NCI-H1417 treated with DMSO at 0.1 percent for 48 hours (cell line): ENCODE results near the gene RGS9.

Experiments
- DNase-seq: peaks from one replicate; lab custom pipeline; 2025; lab: John Stamatoyannopoulos, UW

RGS9 gene

DNA sequence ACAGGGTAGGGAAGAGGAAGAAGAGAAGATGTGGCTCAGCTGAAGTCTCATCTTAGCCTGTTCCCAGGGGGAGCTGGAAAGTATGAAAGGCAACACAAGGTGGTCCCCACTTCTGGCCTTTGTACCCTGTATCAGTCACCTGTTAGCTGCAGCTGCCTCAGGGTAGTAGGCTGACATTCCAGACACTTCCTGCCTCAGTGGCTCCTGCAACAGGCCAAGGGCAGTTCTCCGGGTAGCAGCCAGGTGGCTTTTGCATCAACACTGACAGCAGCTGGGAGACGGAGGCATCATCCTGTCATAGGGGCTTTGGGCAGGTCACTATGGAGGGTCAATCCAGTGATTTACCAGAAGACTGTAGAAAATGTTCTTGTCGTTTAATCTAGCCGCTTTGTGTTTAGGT is 124.0 kb downstream of the RGS9 start:
- no peak for DNase-seq

DNA sequence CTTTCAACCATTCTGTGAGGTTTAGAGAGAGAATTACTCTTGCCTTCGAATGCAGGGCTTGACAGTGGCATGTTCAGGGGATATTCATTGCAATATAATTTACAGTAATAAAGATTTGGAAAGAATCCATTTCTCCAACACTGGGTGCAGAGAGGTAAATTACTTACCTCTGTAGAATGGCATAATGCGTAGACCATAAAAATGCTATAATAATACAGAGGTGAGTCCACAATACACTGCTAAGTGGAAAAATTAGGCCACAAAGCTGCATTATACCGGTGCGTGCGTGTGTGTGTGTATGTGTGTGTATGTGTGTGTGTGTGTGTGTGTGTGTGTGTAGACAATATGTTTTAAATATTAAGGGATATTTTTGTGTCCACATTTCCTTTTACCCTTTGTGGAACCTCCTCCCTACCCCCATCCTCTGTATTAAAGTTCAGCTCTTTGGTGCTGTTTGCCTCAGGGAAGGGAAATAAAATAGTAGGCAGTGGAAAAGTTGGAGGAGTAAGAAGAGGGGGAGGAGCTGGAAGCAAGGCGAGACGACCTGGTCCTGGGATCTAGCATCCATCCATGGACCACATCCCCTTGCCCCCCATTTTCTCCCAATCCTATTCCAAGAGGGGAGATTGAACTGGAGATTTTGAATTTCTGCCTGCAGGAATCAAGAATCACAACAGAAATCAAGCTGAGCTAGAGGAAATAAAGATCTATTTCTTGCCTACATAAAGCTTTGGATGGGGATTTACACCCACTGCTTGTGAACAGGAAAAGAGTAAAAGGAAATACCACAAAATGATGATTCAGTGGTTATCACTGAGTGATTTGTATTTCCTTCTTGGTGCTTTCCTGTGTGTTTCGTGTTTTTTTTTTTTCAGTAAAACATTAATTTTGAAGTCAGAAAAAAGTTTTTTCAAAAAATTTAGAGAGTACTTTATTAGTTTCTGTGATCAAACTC is 124.8 kb downstream of the RGS9 start:
- DNase-seq = no peak

DNA sequence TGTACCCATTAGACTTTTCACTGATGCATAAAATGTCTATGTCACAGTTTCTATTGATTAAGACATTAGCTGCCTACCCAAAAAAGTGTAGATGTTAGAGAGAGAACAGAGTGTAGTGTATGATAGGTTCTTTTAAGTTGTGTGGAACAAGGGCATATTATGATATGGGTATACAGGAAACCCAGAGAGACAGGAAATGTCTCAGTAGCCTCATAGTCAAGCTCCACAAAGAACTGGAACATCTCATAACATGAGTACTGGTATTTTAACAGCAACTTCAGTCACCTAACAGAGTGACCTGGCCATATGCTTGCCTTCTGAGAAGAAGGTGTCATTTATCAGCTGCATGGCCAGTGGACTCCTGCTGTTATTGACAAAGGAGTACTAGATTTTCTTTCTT is 128.1 kb downstream of the RGS9 start:
- DNase-seq = no peak

DNA sequence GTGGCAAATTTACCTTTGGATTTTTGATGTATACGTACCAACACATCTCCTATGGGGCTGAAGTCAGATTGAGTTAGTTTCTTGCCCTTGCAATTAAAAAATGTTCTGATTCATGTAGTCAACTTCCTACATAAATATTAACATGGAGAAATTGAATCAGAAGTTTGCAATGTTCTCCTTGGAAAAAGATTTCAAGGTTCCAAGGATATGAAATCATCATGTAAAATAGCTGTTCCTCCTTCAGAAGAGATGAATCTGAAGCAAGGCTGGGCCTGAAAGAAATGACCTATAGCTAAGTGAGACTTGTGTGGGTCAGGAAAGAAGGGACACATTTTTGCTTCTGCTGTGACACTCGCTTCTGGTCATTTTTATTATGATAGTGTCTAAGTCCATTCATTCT is 131.7 kb downstream of the RGS9 start:
- DNase-seq = no peak

DNA sequence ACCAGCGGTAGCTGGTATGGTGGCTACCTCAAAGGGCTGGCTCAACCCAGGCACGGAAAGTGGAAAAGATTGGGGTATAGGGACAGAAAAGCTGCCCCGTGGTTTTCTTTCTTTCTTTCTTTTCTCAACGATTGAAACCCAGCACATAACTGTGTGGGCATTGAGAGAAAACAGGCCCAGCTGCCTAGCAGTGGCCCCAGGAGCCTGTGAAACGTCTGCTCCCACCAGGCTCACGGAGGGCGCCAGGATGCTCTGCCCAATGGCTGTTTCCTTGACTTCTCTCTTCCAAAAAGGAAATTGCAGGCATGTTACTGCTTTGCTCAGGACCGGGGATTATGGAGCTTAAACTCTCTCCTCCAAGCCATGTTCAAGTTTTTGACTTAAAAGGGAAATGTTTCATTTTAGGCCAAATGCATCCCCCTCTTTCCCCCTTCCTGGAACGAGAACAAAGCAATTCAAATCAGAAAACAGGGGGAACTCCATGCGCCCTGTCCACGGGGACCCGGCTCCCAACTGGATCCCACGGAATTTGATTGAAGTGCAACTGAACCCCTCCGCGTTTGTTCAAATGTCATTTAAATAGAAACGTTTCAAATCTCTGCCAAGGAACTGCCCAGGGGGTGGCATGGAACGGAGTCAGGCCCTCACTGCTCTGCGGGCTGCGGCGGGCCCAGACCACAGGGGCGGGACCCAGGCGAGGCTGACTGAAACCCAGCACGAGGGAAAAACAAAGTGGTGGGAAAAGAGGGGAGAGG is 133.5 kb downstream of the RGS9 start:
- DNase-seq = no peak

DNA sequence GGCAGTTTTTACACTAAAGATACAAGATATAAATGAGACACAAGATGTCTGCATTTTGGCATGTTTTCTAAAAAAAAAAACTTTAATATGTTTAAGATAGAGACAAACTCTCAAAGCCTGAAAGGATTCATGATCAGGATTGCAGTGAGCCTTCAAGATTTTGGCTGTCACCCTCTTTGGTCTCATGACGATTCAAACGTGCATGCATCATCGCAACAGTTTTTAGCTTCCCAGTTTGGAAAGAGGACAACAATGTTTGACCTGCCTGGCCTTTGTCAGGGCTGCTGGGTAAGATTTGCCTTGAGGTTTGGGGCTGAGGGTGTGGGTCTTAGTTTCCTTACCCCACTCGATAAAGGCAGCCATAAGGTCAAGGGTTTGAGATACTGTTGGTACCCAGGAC is 134.1 kb downstream of the RGS9 start:
- DNase-seq = no peak
